K562 (cell line): ENCODE data around the gene KATNAL1. TPM values are rescaled to one million over a fixed set of nuclear protein-coding genes. Genes with fewer than 3 reads are reported as not detected.

Experiments used
- ATAC-seq: fragments of 200-7000 bp; cut with Tn5 transposase; 3 replicates; pipeline ENCODE4 v1.9.1; 2020; ENCODE audit warnings: moderate library complexity
- BruUV-seq: library from RNA; stranded (reverse); fragments of 400-500 nt; replicated peaks from 2 replicates; lab custom pipeline; 2021; lab: Mats Ljungman, UMichigan
- CTCF ChIA-PET: fragments of 300-600 bp; formaldehyde crosslinking; extraction: SDS; loops from one replicate; lab custom pipeline; 2021; ENCODE audit warnings: low intra/inter-chr PET ratio; lab: Yijun Ruan, JAX
- POLR2A ChIA-PET: fragments of 300-600, 350-650 bp; sonication (Branson Sonifier 250); formaldehyde crosslinking; extraction: SDS; loops from one replicate; lab custom pipeline; 2021; ENCODE audit warnings: antibody characterized with exemption, inconsistent platforms; lab: Yijun Ruan, JAX
- DNase-seq, 4 experiments: peaks; one replicate each; pipeline versions ENCODE4 v3.0.0 to v3.0.0-alpha.2; 2011 to 2018; ENCODE audit warnings: low spot score in 3 of 4, mixed read lengths in 3 of 4; ENCODE audit errors: extremely low read depth in 1 of 4
- FAIRE-seq: peaks from 2 replicates; lab custom pipeline; 2011; peaks lifted over from hg19 to GRCh38; lab: Jason Lieb, UNC
- H2AFZ ChIP-seq: 2 replicates; pipeline ENCODE4 v1.6.0; 2011; ENCODE audit warnings: low read depth, low read length, control low read depth, inconsistent platforms
- H3K27ac ChIP-seq: fragments of 200-600 bp; 3 replicates; pipeline ENCODE4 v1.8.0; 2011; ENCODE audit warnings: low read depth, mild to moderate bottlenecking, control low read depth, inconsistent platforms, low read length, moderate library complexity, mixed read lengths; ENCODE audit errors: extremely low read depth
- H3K27me3 ChIP-seq, 2 experiments: fragments of 300-600 bp in 1 of 2; 2 replicates in 1 of 2; 3 replicates in 1 of 2; pipeline versions ENCODE4 v1.6.0 to v1.8.0; 2011; ENCODE audit warnings: inconsistent platforms in 2 of 2, low read length in 2 of 2, mild to moderate bottlenecking in 1 of 2, mixed read lengths in 1 of 2, moderate library complexity in 1 of 2; ENCODE audit not compliant: control insufficient read depth in 2 of 2, insufficient read depth in 2 of 2
- H3K36me3 ChIP-seq: fragments of 300-600 bp; 3 replicates; pipeline ENCODE4 v1.8.0; 2011; ENCODE audit warnings: mild to moderate bottlenecking, low read length, inconsistent platforms; ENCODE audit not compliant: control insufficient read depth, insufficient read depth
- H3K4me1 ChIP-seq, 2 experiments: fragments of 200-600 bp in 1 of 2; replicated peaks in 1 of 2; 2 replicates in 1 of 2; 3 replicates in 1 of 2; pipeline versions ENCODE4 v1.5.1 to v1.8.0; 2011; ENCODE audit warnings: inconsistent platforms in 2 of 2, low read length in 2 of 2, mild to moderate bottlenecking in 1 of 2, mixed read lengths in 1 of 2, moderate library complexity in 1 of 2; ENCODE audit not compliant: control insufficient read depth in 2 of 2, insufficient read depth in 2 of 2
- H3K4me2 ChIP-seq: 2 replicates; pipeline ENCODE4 v1.6.1; 2011; ENCODE audit warnings: low read length, control low read depth, inconsistent platforms, mixed read lengths; ENCODE audit not compliant: insufficient read depth
- H3K4me3 ChIP-seq: fragments of 200-600 bp; sonication (generic), shearing (Covaris generic); 2 replicates; pipeline ENCODE4 v1.5.1; 2016; ENCODE audit warnings: control low read depth, inconsistent platforms
- H3K79me2 ChIP-seq: fragments of 200-600 bp; 3 replicates; pipeline ENCODE4 v1.8.0; 2011; ENCODE audit warnings: low read length, inconsistent platforms; ENCODE audit not compliant: control insufficient read depth, insufficient read depth
- H3K9ac ChIP-seq, 2 experiments: 2 replicates each; pipeline versions ENCODE4 v1.6.0 to v1.6.1; 2011; ENCODE audit warnings: low read depth in 2 of 2, low read length in 2 of 2, control low read depth in 1 of 2, inconsistent platforms in 1 of 2, mild to moderate bottlenecking in 1 of 2, mixed read lengths in 1 of 2; ENCODE audit not compliant: insufficient read depth in 1 of 2
- H3K9me1 ChIP-seq: one replicate; pipeline ENCODE4 v1.6.0; 2011; ENCODE audit warnings: inconsistent platforms, mild to moderate bottlenecking, low read length, moderate library complexity; ENCODE audit not compliant: control insufficient read depth, insufficient read depth
- H3K9me3 ChIP-seq: replicated peaks from 2 replicates; pipeline ENCODE4 v1.5.1; 2011; ENCODE audit warnings: low read depth, low read length, inconsistent platforms; ENCODE audit not compliant: control insufficient read depth, insufficient read depth
- H4K20me1 ChIP-seq: replicated peaks from 2 replicates; pipeline ENCODE4 v1.6.1; 2011; ENCODE audit warnings: low read length, inconsistent platforms, mixed read lengths; ENCODE audit not compliant: control insufficient read depth, insufficient read depth
- SRF ChIP-seq, 2 experiments: fragments of 250-450, 450-650 bp in 1 of 2; sonication (Bioruptor Pico) in 1 of 2; sonication (generic) in 1 of 2; formaldehyde crosslinking; IDR thresholded peaks; 2 replicates each; pipeline versions ENCODE4 v1.5.0 to v1.5.1; 2020 to 2022; ENCODE audit warnings: mild to moderate bottlenecking in 1 of 2, missing genetic modification reagents in 1 of 2
- WGBS: fragments of 100-300 bp; shearing (Covaris generic); methylation state at CpG from one replicate; pipeline ENCODE4 v1.1.6; 2016; ENCODE audit warnings: low coverage, mixed read lengths; ENCODE audit not compliant: insufficient coverage; ENCODE audit errors: missing lambda C conversion rate; 5-methylcytosine and 5-hydroxymethylcytosine counted together
- in situ Hi-C: fragments of 300-500 bp; cut with MboI; formaldehyde crosslinking; loops from 4 replicates; pipeline ENCODE4 v1.15.0; 2018; ENCODE audit warnings: inconsistent platforms, mixed read lengths
- intact Hi-C: fragments of 100-400 bp; cut with micrococcal nuclease; formaldehyde crosslinking; loops from 2 replicates; pipeline ENCODE4 v1.14.2; 2022
- polyA plus RNA-seq, 8 experiments: library from polyadenylated mRNA; depleted of rRNA in 4 of 8; stranded (reverse) in 5 of 8; unstranded in 3 of 8; fragments of >200 nt; fragmentation: Nextera tagmentation in 2 of 8; fragmentation: Illumina TruSeq in 1 of 8; extraction: Ambion mirVana in 2 of 8; extraction: Trizol in 1 of 8; gene quantifications; 2 replicates each; pipeline versions ENCODE4 v1.2.1 to v1.2.3, GENCODE V29; 2011 to 2014; ENCODE audit warnings: inconsistent platforms in 1 of 8, missing spikeins in 1 of 8
- total RNA-seq, 7 experiments: library from RNA; depleted of rRNA in 6 of 7; stranded (reverse); fragments of >200 nt in 6 of 7; fragmentation: Illumina TruSeq in 2 of 7; extraction: Trizol in 2 of 7; gene quantifications; 2 replicates each; pipeline versions ENCODE4 v1.2.1 to v1.2.3, GENCODE V29; 2011 to 2021; ENCODE audit warnings: low replicate concordance in 1 of 7
- TF ChIP-seq, protein P1 (sequence below): sonication (generic); formaldehyde crosslinking; IDR thresholded peaks from 2 replicates; pipeline ENCODE4 v1.8.0; 2023; ENCODE audit warnings: missing genetic modification reagents, mild to moderate bottlenecking, borderline replicate concordance
- TF ChIP-seq, protein P2 (sequence below): fragments of 450-650 bp; formaldehyde crosslinking; IDR thresholded peaks from 2 replicates; pipeline ENCODE4 v1.4.0; 2020; ENCODE audit warnings: mild to moderate bottlenecking, moderate library complexity

KATNAL1 gene
- total and polyA plus RNA-seq, 9 of the 15 experiments (the other 6 are each of a cell fraction or from before 2014, with no cell fraction given) = 2.5 to 8.2 (median 5.5) TPM

DNA sequence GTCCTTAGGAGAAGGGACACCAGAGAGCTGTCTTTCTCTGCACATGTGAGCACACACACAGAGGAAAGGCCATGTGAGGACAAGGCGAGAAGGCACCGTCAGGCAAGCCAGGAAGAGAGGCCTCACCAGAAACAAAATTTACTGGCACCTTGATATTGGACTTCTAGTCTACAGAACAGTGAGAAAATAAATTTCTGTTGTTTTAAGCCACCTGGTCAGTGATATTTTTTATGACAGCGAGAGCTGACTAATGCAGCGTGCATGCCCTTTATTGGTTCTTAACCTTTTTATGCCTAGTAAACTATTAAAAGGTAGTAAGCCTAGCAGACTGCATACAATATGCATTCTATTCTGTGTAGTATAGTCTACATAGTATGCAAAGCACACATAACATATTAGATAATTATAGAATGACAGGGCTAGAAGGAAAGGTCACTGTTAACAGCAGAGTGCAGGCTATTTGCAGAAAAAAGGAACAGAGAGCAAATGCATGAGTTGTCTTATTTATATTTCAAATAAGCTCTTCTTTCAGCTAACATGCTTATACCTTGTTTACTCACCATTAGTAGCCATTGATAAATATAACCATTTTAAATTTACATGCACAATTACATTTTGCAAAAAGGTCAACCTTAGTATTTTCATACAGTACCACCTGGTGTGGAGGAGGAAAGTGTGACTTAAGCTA lies 25.2 kb upstream of the KATNAL1 start:
- H3K9me1 ChIP-seq = no peaks in the 10 kb centered on the region
- ChIA-PET CTCF (no interaction called here), POLR2A (interaction anchor here (1.0 kb wide), 1 partner anchor 14 kb away, joined by 4 read pairs; no protein-coding TSS in a partner anchor)
- no peaks in the 10 kb centered on the region for H3K36me3 ChIP-seq
- ATAC-seq (no peak), DNase-seq (no peak), FAIRE-seq (no peak)
- H2AFZ ChIP-seq = no peak overlapping the region
- no peaks in the 10 kb centered on the region for H3K9me3 ChIP-seq
- no peak overlapping the region for H3K27ac ChIP-seq
- H4K20me1 ChIP-seq = no peaks in the 10 kb centered on the region
- intact Hi-C loops (no loop called here), in situ Hi-C loops (loop anchor here (25.0 kb wide), 1 partner anchor 195 kb away; no protein-coding TSS in a partner anchor)
- H3K27me3 ChIP-seq = peaks cover 0 to 4% of the 10 kb centered on the region in 2 experiments; a peak in 1 of 5 replicates
- H3K4me1 ChIP-seq = peaks cover 9% of the 10 kb centered on the region in 2 experiments; a peak in 3 of 5 replicates
- H3K9ac ChIP-seq = no peak overlapping the region
- TF ChIP-seq, protein P1, sequence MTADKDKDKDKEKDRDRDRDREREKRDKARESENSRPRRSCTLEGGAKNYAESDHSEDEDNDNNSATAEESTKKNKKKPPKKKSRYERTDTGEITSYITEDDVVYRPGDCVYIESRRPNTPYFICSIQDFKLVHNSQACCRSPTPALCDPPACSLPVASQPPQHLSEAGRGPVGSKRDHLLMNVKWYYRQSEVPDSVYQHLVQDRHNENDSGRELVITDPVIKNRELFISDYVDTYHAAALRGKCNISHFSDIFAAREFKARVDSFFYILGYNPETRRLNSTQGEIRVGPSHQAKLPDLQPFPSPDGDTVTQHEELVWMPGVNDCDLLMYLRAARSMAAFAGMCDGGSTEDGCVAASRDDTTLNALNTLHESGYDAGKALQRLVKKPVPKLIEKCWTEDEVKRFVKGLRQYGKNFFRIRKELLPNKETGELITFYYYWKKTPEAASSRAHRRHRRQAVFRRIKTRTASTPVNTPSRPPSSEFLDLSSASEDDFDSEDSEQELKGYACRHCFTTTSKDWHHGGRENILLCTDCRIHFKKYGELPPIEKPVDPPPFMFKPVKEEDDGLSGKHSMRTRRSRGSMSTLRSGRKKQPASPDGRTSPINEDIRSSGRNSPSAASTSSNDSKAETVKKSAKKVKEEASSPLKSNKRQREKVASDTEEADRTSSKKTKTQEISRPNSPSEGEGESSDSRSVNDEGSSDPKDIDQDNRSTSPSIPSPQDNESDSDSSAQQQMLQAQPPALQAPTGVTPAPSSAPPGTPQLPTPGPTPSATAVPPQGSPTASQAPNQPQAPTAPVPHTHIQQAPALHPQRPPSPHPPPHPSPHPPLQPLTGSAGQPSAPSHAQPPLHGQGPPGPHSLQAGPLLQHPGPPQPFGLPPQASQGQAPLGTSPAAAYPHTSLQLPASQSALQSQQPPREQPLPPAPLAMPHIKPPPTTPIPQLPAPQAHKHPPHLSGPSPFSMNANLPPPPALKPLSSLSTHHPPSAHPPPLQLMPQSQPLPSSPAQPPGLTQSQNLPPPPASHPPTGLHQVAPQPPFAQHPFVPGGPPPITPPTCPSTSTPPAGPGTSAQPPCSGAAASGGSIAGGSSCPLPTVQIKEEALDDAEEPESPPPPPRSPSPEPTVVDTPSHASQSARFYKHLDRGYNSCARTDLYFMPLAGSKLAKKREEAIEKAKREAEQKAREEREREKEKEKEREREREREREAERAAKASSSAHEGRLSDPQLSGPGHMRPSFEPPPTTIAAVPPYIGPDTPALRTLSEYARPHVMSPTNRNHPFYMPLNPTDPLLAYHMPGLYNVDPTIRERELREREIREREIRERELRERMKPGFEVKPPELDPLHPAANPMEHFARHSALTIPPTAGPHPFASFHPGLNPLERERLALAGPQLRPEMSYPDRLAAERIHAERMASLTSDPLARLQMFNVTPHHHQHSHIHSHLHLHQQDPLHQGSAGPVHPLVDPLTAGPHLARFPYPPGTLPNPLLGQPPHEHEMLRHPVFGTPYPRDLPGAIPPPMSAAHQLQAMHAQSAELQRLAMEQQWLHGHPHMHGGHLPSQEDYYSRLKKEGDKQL = no peak
- TF ChIP-seq, protein P2, sequence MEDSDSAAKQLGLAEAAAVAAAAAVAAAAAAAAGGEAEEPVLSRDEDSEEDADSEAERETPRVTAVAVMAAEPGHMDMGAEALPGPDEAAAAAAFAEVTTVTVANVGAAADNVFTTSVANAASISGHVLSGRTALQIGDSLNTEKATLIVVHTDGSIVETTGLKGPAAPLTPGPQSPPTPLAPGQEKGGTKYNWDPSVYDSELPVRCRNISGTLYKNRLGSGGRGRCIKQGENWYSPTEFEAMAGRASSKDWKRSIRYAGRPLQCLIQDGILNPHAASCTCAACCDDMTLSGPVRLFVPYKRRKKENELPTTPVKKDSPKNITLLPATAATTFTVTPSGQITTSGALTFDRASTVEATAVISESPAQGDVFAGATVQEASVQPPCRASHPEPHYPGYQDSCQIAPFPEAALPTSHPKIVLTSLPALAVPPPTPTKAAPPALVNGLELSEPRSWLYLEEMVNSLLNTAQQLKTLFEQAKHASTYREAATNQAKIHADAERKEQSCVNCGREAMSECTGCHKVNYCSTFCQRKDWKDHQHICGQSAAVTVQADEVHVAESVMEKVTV = no peak
- no peak for TF ChIP-seq SRF (CRISPR knock-in tag; IDR thresholded peaks at IDR 0.05)
- BruUV-seq = no TSS peak
- WGBS = 55% methylated on average over 4 of the region's 4 CpGs
- no peak overlapping the region for H3K4me2 ChIP-seq
- no peaks in the 10 kb centered on the region for H3K79me2 ChIP-seq
- H3K4me3 ChIP-seq = no peak overlapping the region
